SK-N-SH (cell line): ENCODE results near the gene FGF19. TPM values are rescaled to one million over a fixed set of nuclear protein-coding genes. Genes with fewer than 3 reads are reported as not detected.

Source experiments
- CTCF ChIA-PET: fragments of 300-600, 350-600 bp; formaldehyde crosslinking; extraction: SDS; loops from one replicate; lab custom pipeline; 2021; lab: Yijun Ruan, JAX
- POLR2A ChIA-PET: fragments of 350-600 bp; sonication (Branson Sonifier 250); formaldehyde crosslinking; extraction: SDS; loops from one replicate; lab custom pipeline; 2020; ENCODE audit warnings: antibody characterized with exemption, inconsistent platforms; lab: Yijun Ruan, JAX
- DNase-seq: peaks from one replicate; pipeline ENCODE4 v3.0.0; 2012
- H2AFZ ChIP-seq: fragments of 200-600 bp; sonication (generic); 2 replicates; pipeline ENCODE4 v1.8.1; 2016; ENCODE audit warnings: antibody characterized with exemption, mild to moderate bottlenecking, low read depth
- H3F3A ChIP-seq: fragments of 200-600 bp; sonication (generic); replicated peaks from 2 replicates; pipeline ENCODE3; 2016; ENCODE audit warnings: antibody characterized with exemption, mild to moderate bottlenecking; ENCODE audit not compliant: insufficient read depth
- H3K27ac ChIP-seq, 2 experiments: fragments of 200-500 bp in 1 of 2; fragments of 200-600 bp in 1 of 2; sonication (Bioruptor generic) in 1 of 2; sonication (generic), shearing (Covaris generic) in 1 of 2; 2 replicates each; pipeline versions ENCODE4 v1.5.1 to v1.6.1; 2014 to 2016; ENCODE audit warnings: low read depth in 2 of 2, inconsistent platforms in 1 of 2, low read length in 1 of 2, mild to moderate bottlenecking in 1 of 2, mixed read lengths in 1 of 2
- H3K27me3 ChIP-seq: fragments of 200-600 bp; sonication (generic), shearing (Covaris generic); 2 replicates; pipeline ENCODE4 v1.6.1; 2016; ENCODE audit warnings: mixed run types; ENCODE audit not compliant: insufficient read depth
- H3K36me3 ChIP-seq, 2 experiments: fragments of 200-500 bp in 1 of 2; fragments of 200-600 bp in 1 of 2; sonication (Bioruptor generic) in 1 of 2; sonication (generic) in 1 of 2; replicated peaks in 1 of 2; 2 replicates each; pipeline versions ENCODE3 to v1.5.1; 2014 to 2016; ENCODE audit warnings: low read length in 1 of 2, mild to moderate bottlenecking in 1 of 2; ENCODE audit not compliant: insufficient read depth in 2 of 2, control insufficient read depth in 1 of 2
- H3K4me1 ChIP-seq, 2 experiments: fragments of 200-500 bp in 1 of 2; fragments of 200-600 bp in 1 of 2; sonication (Bioruptor generic) in 1 of 2; sonication (generic), shearing (Covaris generic) in 1 of 2; 2 replicates each; pipeline versions ENCODE4 v1.5.1 to v1.6.1; 2014 to 2016; ENCODE audit warnings: low read depth in 1 of 2, low read length in 1 of 2, mixed run types in 1 of 2; ENCODE audit not compliant: insufficient read depth in 2 of 2, control insufficient read depth in 1 of 2
- H3K4me2 ChIP-seq: fragments of 200-600 bp; sonication (generic), shearing (Covaris generic); 2 replicates; pipeline ENCODE4 v1.6.1; 2017; ENCODE audit warnings: mixed run types
- H3K4me3 ChIP-seq, 2 experiments: fragments of 200-500 bp in 1 of 2; fragments of 200-600 bp in 1 of 2; sonication (Bioruptor generic) in 1 of 2; sonication (generic), shearing (Covaris generic) in 1 of 2; 2 replicates each; pipeline versions ENCODE4 v1.5.1 to v1.8.1; 2014 to 2016; ENCODE audit warnings: low read depth in 2 of 2, inconsistent platforms in 1 of 2, low read length in 1 of 2, mild to moderate bottlenecking in 1 of 2, mixed read lengths in 1 of 2, moderate library complexity in 1 of 2
- H3K79me2 ChIP-seq: fragments of 200-600 bp; sonication (generic); 2 replicates; pipeline ENCODE4 v1.8.1; 2017; ENCODE audit warnings: mild to moderate bottlenecking; ENCODE audit not compliant: insufficient read depth
- H3K9ac ChIP-seq: fragments of 200-600 bp; sonication (generic); 2 replicates; pipeline ENCODE4 v1.6.1; 2017; ENCODE audit warnings: mixed run types
- H3K9me2 ChIP-seq: fragments of 200-600 bp; sonication (generic); 2 replicates; pipeline ENCODE4 v1.6.1; 2017; ENCODE audit warnings: mixed run types
- H3K9me3 ChIP-seq: fragments of 200-600 bp; sonication (generic); 2 replicates; pipeline ENCODE4 v1.6.1; 2017; ENCODE audit warnings: mixed run types, mild to moderate bottlenecking, moderate library complexity
- H4K20me1 ChIP-seq: fragments of 200-600 bp; sonication (generic); 2 replicates; pipeline ENCODE4 v1.6.1; 2017; ENCODE audit warnings: mild to moderate bottlenecking, mixed run types; ENCODE audit not compliant: insufficient read depth
- CTCF ChIP-seq: fragments of 200-600 bp; sonication (generic); IDR thresholded peaks from 2 replicates; pipeline ENCODE4 v1.6.1; 2017; ENCODE audit warnings: antibody characterized with exemption, mild to moderate bottlenecking, moderate library complexity
- ELF1 ChIP-seq: IDR thresholded peaks from 2 replicates; pipeline ENCODE4 v1.4.0; 2012
- EZH2phosphoT487 ChIP-seq: fragments of 200-600 bp; sonication (generic); IDR thresholded peaks from 2 replicates; pipeline ENCODE4 v1.6.1; 2017; ENCODE audit warnings: low read depth, mixed run types, mild to moderate bottlenecking, antibody characterized with exemption, moderate library complexity, borderline replicate concordance
- FOSL2 ChIP-seq: IDR thresholded peaks from 2 replicates; pipeline ENCODE4 v1.4.0; 2012; ENCODE audit warnings: low read depth, mild to moderate bottlenecking, moderate library complexity, borderline replicate concordance
- JUND ChIP-seq: IDR thresholded peaks from 2 replicates; pipeline ENCODE4 v1.4.0; 2012
- POLR2AphosphoS5 ChIP-seq: IDR thresholded peaks from 2 replicates; pipeline ENCODE4 v1.6.1; 2012; ENCODE audit warnings: low read depth, low read length
- RFX5 ChIP-seq: IDR thresholded peaks from 2 replicates; pipeline ENCODE4 v1.6.1; 2012; ENCODE audit warnings: mild to moderate bottlenecking, improper control_type of control experiment, low read length
- SIN3A ChIP-seq: IDR thresholded peaks from 2 replicates; pipeline ENCODE4 v1.6.1; 2012; ENCODE audit warnings: low read depth, mild to moderate bottlenecking, low read length, moderate library complexity, borderline replicate concordance
- YY1 ChIP-seq: IDR thresholded peaks from 2 replicates; pipeline ENCODE4 v1.4.0; 2012; ENCODE audit warnings: low read depth, mild to moderate bottlenecking
- WGBS: methylation state at CpG from one replicate; pipeline ENCODE4 v1.1.6; 2017; ENCODE audit warnings: low lambda C conversion rate; 5-methylcytosine and 5-hydroxymethylcytosine counted together
- polyA plus RNA-seq, 3 experiments: library from polyadenylated mRNA; depleted of rRNA; stranded (reverse); fragments of >200 nt; gene quantifications; 2 replicates each; pipeline ENCODE4 v1.2.3, GENCODE V29; 2012

Gene FGF19
- polyA plus RNA-seq, 1 of the 3 experiments (the other 2 are of a cell fraction): not detected

DNA sequence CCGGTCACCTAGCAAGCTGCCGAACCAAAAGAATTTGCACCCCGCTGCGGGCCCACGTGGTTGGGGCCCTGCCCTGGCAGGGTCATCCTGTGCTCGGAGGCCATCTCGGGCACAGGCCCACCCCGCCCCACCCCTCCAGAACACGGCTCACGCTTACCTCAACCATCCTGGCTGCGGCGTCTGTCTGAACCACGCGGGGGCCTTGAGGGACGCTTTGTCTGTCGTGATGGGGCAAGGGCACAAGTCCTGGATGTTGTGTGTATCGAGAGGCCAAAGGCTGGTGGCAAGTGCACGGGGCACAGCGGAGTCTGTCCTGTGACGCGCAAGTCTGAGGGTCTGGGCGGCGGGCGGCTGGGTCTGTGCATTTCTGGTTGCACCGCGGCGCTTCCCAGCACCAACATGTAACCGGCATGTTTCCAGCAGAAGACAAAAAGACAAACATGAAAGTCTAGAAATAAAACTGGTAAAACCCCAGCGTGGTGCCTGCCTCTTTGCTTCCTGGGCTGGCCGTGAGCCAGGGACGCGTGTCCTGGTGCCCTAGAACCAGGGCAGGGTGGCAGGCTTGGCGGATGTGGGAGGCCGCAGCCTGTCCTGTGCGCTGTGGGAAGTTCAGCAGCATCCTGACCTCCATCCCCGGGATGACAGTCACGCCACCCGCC, 49.7 kb downstream of the FGF19 start:
- ChIA-PET CTCF (interaction anchor here (1.0 to 8.1 kb wide), 4 partner anchors 10 to 16 kb away, joined by 3 to 80 read pairs (median 6); no protein-coding TSS in a partner anchor), POLR2A (interaction anchor here (0.9 to 1.2 kb wide), 2 partner anchors 9 to 10 kb away, joined by 3 to 4 read pairs; no protein-coding TSS in a partner anchor)
- Histone ChIP-seq H3K9me2 (no peaks in the 10 kb centered on the region), H3K36me3 (peaks cover 44 to 56% of the 10 kb centered on the region in 2 experiments), H3K79me2 (peaks cover 22% of the 10 kb centered on the region; the same call in 1 of the 2 replicates), H3K27me3 (no peaks in the 10 kb centered on the region), H2AFZ (no peak overlapping the region), H3K9me3 (no peaks in the 10 kb centered on the region), H4K20me1 (peaks cover 68% of the 10 kb centered on the region), H3K9ac (no peak overlapping the region), H3K27ac (peak overlapping the region in 1 of 2 experiments; percentile 22; a peak in 2 of 4 replicates), H3K4me3 (no peak overlapping the region), H3F3A (peaks cover 66% of the 10 kb centered on the region), H3K4me1 (peaks cover 13 to 33% of the 10 kb centered on the region in 2 experiments; a peak in 2 of 4 replicates), H3K4me2 (no peak overlapping the region)
- WGBS: 86% methylated on average over 29 of the region's 38 CpGs
- DNase-seq: peak; percentile 59
- TF ChIP-seq POLR2AphosphoS5: peak; percentile 30; the same call in 1 of the 2 replicates
- no peak for TF ChIP-seq SIN3A

GRCh38 chr11:69653406-69653960, 50.3 kb downstream of the FGF19 start:
- Histone ChIP-seq H3K4me1 (peaks cover 13 to 39% of the 10 kb centered on the region in 2 experiments; a peak in 2 of 4 replicates), H3K9ac (no peak overlapping the region), H3K36me3 (peaks cover 51 to 62% of the 10 kb centered on the region in 2 experiments), H3K4me2 (no peak overlapping the region), H3K27me3 (no peaks in the 10 kb centered on the region), H3F3A (peaks cover 69% of the 10 kb centered on the region), H3K27ac (peak overlapping the region in 1 of 2 experiments; percentile 28; a peak in 1 of 4 replicates), H3K9me3 (no peaks in the 10 kb centered on the region), H3K79me2 (peaks cover 28% of the 10 kb centered on the region), H3K4me3 (no peak overlapping the region), H2AFZ (no peak overlapping the region), H4K20me1 (peaks cover 74% of the 10 kb centered on the region), H3K9me2 (no peaks in the 10 kb centered on the region)
- no peak for DNase-seq
- CTCF ChIA-PET: interaction anchor here (1.0 to 1.6 kb wide), 3 partner anchors 9 to 17 kb away, joined by 3 to 6 read pairs (median 6); no protein-coding TSS in a partner anchor
- TF ChIP-seq POLR2AphosphoS5: no peak
- no peak for TF ChIP-seq EZH2phosphoT487
- TF ChIP-seq ELF1: no peak
- TF ChIP-seq YY1: no peak
- no peak for TF ChIP-seq JUND
- no peak for TF ChIP-seq CTCF
- TF ChIP-seq RFX5: no peak
- no peak for TF ChIP-seq FOSL2
- POLR2A ChIA-PET: interaction anchor here (0.9 to 1.2 kb wide), 2 partner anchors 8 to 9 kb away, joined by 3 to 4 read pairs; no protein-coding TSS in a partner anchor
- 91% methylated on average over 23 of the region's 23 CpGs for WGBS
